ENCODE data around the gene FAHD2A. TPM values are rescaled to one million over a fixed set of nuclear protein-coding genes. Genes with fewer than 3 reads are reported as not detected.
"Not testable (repeated sequence)": the region's sequence is repeated elsewhere in the genome, so short reads cannot be mapped to it uniquely, and the experiment has no call there.

The FAHD2A gene
- total RNA-seq, 2 donors from 2014 or later, result 35.7 to 40.6 TPM

- not testable (repeated sequence) for H3K36me3 Mint-ChIP-seq (ENCODE audit: insufficient read depth in 2 of 2); ATAC-seq (replicated peaks in 1 of 2); H3K4me3 Mint-ChIP-seq; H3K9me3 Mint-ChIP-seq; DNase-seq; H3K27me3 Mint-ChIP-seq (ENCODE audit: low read depth); H3K27ac Mint-ChIP-seq
- H3K4me1 Mint-ChIP-seq (ENCODE audit: low read depth), result peaks cover 19% of the 10 kb centered on the region
Observed at GRCh38 chr2:95404676-95405075, 2.2 kb downstream of the FAHD2A start.

DNA sequence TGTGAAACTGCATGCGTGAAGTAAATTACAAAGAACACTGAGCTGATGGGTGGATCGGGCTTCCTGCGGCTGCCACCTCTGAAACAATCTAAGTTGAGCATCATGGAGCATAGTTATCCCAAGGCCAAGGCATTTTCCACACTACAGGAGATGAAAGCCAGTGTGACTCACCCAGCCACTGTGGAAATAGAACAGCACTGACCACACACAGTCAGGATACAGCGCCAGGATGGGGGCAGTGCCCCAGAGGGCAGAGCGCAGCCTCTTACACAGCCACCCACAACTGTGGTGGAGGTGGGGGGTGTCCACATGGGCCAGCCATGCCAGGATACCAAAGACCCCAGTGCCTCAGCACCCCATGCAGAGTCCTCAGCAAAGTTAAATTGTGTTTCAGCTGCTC, 8.7 kb downstream of the FAHD2A start:
- H3K27ac Mint-ChIP-seq; H3K27me3 Mint-ChIP-seq (ENCODE audit: low read depth); H3K4me3 Mint-ChIP-seq; H3K36me3 Mint-ChIP-seq (ENCODE audit: insufficient read depth in 2 of 2); H3K9me3 Mint-ChIP-seq; DNase-seq; H3K4me1 Mint-ChIP-seq (ENCODE audit: low read depth); ATAC-seq (replicated peaks in 1 of 2): not testable (repeated sequence)

- H3K4me1 Mint-ChIP-seq (ENCODE audit: low read depth); H3K27me3 Mint-ChIP-seq (ENCODE audit: low read depth); H3K4me3 Mint-ChIP-seq; H3K36me3 Mint-ChIP-seq (ENCODE audit: insufficient read depth in 2 of 2); H3K27ac Mint-ChIP-seq; H3K9me3 Mint-ChIP-seq: not testable (repeated sequence)
- ATAC-seq (replicated peaks in 1 of 2) (peak; percentile 80 to 81), DNase-seq (peak; percentile 65 to 74)
Observed at GRCh38 chr2:95414015-95414594, 11.6 kb downstream of the FAHD2A start.

- H3K27ac Mint-ChIP-seq; H3K36me3 Mint-ChIP-seq (ENCODE audit: insufficient read depth in 2 of 2); H3K4me3 Mint-ChIP-seq; H3K9me3 Mint-ChIP-seq; H3K27me3 Mint-ChIP-seq (ENCODE audit: low read depth); ATAC-seq (replicated peaks in 1 of 2); DNase-seq; H3K4me1 Mint-ChIP-seq (ENCODE audit: low read depth): not testable (repeated sequence)
Observed at GRCh38 chr2:95415138-95415537, 12.6 kb downstream of the FAHD2A start.

DNA sequence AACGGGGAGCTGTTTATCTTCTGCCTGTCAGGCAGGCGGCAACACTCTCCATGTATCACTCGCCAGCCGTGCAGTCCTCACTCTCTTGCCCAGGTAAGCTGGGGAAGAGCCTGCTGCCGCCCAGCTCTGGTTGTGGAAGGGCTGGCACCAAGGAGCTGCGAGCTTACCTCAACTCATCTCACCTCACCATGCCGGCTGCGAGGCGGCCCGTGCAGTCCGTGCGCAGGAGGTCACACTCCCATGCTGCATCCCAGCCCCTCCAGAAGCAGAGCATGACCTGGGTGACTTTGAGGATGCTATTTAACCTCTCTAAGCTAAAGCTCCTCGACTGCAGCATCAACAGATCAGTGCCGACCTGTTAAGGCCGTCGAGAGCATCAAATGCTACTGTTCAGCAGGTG, 13.1 kb downstream of the FAHD2A start:
- not testable (repeated sequence) for H3K27me3 Mint-ChIP-seq (ENCODE audit: low read depth); H3K27ac Mint-ChIP-seq; H3K4me1 Mint-ChIP-seq (ENCODE audit: low read depth); H3K4me3 Mint-ChIP-seq; DNase-seq; H3K9me3 Mint-ChIP-seq; ATAC-seq (replicated peaks in 1 of 2); H3K36me3 Mint-ChIP-seq (ENCODE audit: insufficient read depth in 2 of 2)

DNA sequence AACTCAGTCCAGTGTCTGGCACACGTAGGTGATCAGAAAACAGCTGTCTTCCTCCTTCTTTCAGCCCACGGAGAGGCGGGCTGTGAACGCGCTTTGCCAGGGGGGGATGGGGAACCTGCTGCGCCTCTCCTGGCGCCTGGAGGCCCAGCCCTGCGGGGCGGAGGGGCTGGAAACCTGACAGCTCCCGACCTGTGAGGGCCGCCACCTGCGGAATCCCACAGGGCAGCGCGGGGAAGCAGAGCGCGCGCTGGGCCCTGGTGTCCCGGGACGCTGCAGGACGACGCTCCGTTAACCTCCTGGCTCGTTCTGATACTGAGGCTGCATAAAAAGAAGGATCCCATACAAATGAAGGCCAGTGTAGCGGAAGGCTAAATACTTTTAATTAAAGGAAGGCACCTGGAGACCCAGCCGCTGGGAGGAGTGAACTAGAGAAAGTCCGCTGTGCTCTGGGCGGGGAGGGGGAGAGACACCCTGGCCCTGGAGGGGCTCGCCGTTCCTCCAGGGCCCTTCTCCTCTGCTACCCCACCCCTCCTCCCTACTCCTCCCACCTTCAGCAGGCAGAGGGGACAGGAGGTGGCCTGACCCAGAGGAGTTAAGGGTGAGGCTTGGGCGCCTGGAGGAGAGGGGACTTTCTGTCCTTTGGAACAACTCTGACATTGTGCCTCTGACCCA, 24.8 kb downstream of the FAHD2A start:
- H3K9me3 Mint-ChIP-seq; H3K36me3 Mint-ChIP-seq (ENCODE audit: insufficient read depth in 2 of 2); H3K27ac Mint-ChIP-seq; H3K27me3 Mint-ChIP-seq (ENCODE audit: low read depth); ATAC-seq (replicated peaks in 1 of 2); DNase-seq; H3K4me1 Mint-ChIP-seq (ENCODE audit: low read depth); H3K4me3 Mint-ChIP-seq: not testable (repeated sequence)

- H3K4me1 Mint-ChIP-seq (ENCODE audit: low read depth); H3K27me3 Mint-ChIP-seq (ENCODE audit: low read depth); DNase-seq; H3K36me3 Mint-ChIP-seq (ENCODE audit: insufficient read depth in 2 of 2); H3K9me3 Mint-ChIP-seq; ATAC-seq (replicated peaks in 1 of 2); H3K4me3 Mint-ChIP-seq; H3K27ac Mint-ChIP-seq: not testable (repeated sequence)
Observed at GRCh38 chr2:95429748-95430467, 27.4 kb downstream of the FAHD2A start.

GRCh38 chr2:95433373-95433772, 30.9 kb downstream of the FAHD2A start:
- not testable (repeated sequence) for H3K9me3 Mint-ChIP-seq; ATAC-seq (replicated peaks in 1 of 2); H3K4me3 Mint-ChIP-seq; H3K27ac Mint-ChIP-seq; H3K4me1 Mint-ChIP-seq (ENCODE audit: low read depth); H3K36me3 Mint-ChIP-seq (ENCODE audit: insufficient read depth in 2 of 2); DNase-seq; H3K27me3 Mint-ChIP-seq (ENCODE audit: low read depth)

GRCh38 chr2:95433973-95434372, 31.5 kb downstream of the FAHD2A start:
- ATAC-seq (replicated peaks in 1 of 2), result not testable (repeated sequence)

DNA sequence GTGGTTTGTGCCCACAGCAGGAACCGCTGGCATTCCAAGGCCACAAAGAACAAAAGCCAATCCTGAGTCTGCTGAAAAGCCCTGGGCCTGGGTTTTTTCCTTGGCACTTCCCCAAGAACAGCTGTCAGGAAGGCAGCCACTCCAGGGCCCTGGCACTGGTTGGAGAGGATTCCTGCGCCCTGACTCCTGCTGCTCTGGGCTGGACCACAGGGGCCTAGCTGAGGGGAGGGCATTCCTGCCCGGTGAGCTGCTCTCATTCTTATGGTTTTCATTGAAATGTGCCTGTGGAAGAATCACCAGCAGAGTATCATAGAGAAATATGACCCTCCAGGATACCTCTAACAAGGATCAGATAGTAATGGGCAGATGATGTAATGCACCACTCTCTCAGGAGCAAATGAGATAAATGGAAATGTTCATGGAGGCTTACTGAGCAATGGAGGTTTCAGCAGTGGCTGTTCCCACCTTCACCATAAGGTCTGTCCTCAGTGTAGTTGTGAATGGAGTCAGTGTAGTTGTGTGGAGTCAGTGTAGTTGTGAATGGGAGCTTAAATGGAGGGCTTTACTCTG, 32.1 kb downstream of the FAHD2A start:
- DNase-seq; ATAC-seq (replicated peaks in 1 of 2); H3K9me3 Mint-ChIP-seq; H3K4me3 Mint-ChIP-seq; H3K27ac Mint-ChIP-seq; H3K27me3 Mint-ChIP-seq (ENCODE audit: low read depth); H3K36me3 Mint-ChIP-seq (ENCODE audit: insufficient read depth in 2 of 2); H3K4me1 Mint-ChIP-seq (ENCODE audit: low read depth): not testable (repeated sequence)

More at GRCh38 chr2:95433973-95434372, 31.5 kb downstream of the FAHD2A start:
- not testable (repeated sequence) for H3K27ac Mint-ChIP-seq; DNase-seq; H3K36me3 Mint-ChIP-seq (ENCODE audit: insufficient read depth in 2 of 2); H3K27me3 Mint-ChIP-seq (ENCODE audit: low read depth); H3K4me1 Mint-ChIP-seq (ENCODE audit: low read depth); H3K9me3 Mint-ChIP-seq; H3K4me3 Mint-ChIP-seq

DNA sequence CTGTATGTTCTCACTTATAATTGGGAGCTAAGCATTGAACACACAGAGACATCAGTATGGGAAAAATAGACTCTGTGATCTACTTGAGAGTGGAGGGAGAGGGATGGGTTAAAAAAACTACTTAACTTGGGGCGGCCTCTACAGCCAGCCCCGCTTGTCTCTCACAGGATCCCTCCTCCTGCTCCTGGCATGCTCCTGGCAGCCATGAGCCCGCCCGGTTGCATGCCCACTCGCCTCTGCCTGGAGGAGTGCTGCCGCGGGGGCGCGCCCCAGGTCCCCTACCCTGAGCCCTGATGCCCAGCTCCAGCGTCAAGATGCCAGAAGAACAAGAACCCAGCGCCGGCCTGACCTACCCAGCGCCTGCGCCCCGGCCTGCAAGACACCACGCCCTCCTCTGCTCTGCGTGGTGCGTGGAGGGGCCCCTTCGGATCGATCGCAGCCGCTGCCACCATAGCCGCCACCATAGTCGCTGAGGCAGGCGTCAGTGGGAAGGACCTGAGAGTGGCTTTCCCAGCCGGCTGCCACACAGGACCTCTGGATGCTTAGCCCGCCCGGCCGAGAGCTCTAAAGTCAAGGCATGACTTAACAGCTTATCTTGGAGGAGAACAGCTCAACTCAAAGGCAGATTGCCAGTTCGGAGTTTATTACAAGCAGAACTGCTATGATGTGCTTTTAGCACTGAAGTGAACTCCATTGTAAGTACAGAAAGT, 32.8 kb downstream of the FAHD2A start:
- not testable (repeated sequence) for H3K4me1 Mint-ChIP-seq (ENCODE audit: low read depth); ATAC-seq (replicated peaks in 1 of 2); H3K36me3 Mint-ChIP-seq (ENCODE audit: insufficient read depth in 2 of 2)

GRCh38 chr2:95435872-95436209, 33.3 kb downstream of the FAHD2A start:
- not testable (repeated sequence) for H3K27me3 Mint-ChIP-seq (ENCODE audit: low read depth); DNase-seq; H3K9me3 Mint-ChIP-seq; H3K4me1 Mint-ChIP-seq (ENCODE audit: low read depth); H3K36me3 Mint-ChIP-seq (ENCODE audit: insufficient read depth in 2 of 2); H3K27ac Mint-ChIP-seq; H3K4me3 Mint-ChIP-seq; ATAC-seq (replicated peaks in 1 of 2)

More for the DNA sequence above, 32.8 kb downstream of the FAHD2A start:
- DNase-seq; H3K9me3 Mint-ChIP-seq; H3K27me3 Mint-ChIP-seq (ENCODE audit: low read depth); H3K27ac Mint-ChIP-seq; H3K4me3 Mint-ChIP-seq: not testable (repeated sequence)

DNA sequence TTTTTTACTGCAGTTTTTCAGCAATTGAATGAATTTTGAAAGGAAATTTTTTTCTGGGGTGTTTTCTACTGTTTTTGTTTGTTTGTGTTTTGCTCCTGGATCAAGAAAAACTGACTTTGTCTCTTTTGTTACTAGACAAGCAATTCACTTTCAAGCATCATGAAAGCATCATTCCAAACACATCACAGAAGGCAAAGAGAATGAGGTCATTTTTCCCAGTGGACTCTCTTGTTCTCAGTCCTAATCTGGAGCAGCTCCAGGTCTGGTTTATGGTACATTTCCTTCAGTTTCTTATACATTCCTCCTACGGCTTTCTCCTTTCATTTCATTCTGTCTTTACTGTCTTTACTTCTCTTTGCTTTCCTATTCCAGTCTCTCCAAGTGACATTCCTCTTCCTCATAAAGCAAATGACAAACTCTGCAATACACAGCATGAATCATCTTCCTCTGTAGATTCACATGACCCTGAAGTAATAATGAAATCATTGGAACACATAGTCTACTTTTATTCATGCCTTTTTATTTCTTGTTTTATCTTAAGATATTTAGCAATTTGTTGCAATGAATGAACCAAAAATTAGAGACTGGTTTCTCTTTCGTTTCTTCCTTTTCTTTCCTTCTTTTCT, 40.1 kb downstream of the FAHD2A start:
- ATAC-seq (replicated peaks in 1 of 2); H3K36me3 Mint-ChIP-seq (ENCODE audit: insufficient read depth in 2 of 2); DNase-seq; H3K4me1 Mint-ChIP-seq (ENCODE audit: low read depth); H3K9me3 Mint-ChIP-seq; H3K4me3 Mint-ChIP-seq; H3K27me3 Mint-ChIP-seq (ENCODE audit: low read depth); H3K27ac Mint-ChIP-seq: not testable (repeated sequence)

Data from activated T-cell treated with anti-CD3 and anti-CD28 coated beads, Interleukin-2, amount 50 U/mL, for 72 hours (primary cell).